GM10266 (cell line): ENCODE results near the gene CELA2B.
"Not testable (repeated sequence)": the region's sequence is repeated elsewhere in the genome, so short reads cannot be mapped to it uniquely, and the experiment has no call there.

Source experiments
- DNase-seq: peaks from one replicate; pipeline ENCODE4 v3.0.0; 2012; ENCODE audit errors: extremely low spot score
- CTCF ChIP-seq: IDR thresholded peaks from 2 replicates; pipeline ENCODE4 v1.5.1; 2012; ENCODE audit warnings: mild to moderate bottlenecking, low read depth; ENCODE audit not compliant: control insufficient read depth, insufficient read depth; ENCODE audit errors: missing control alignments

CELA2B gene

GRCh38 chr1:15475752-15476314 lies at the start of gene CELA2B:
Gene CELA2B (plus strand): TSS chr1:15476104. CDS start chr1:15476126, 22 bp downstream.
- TF ChIP-seq CTCF = no peak
- DNase-seq = no peak

DNA sequence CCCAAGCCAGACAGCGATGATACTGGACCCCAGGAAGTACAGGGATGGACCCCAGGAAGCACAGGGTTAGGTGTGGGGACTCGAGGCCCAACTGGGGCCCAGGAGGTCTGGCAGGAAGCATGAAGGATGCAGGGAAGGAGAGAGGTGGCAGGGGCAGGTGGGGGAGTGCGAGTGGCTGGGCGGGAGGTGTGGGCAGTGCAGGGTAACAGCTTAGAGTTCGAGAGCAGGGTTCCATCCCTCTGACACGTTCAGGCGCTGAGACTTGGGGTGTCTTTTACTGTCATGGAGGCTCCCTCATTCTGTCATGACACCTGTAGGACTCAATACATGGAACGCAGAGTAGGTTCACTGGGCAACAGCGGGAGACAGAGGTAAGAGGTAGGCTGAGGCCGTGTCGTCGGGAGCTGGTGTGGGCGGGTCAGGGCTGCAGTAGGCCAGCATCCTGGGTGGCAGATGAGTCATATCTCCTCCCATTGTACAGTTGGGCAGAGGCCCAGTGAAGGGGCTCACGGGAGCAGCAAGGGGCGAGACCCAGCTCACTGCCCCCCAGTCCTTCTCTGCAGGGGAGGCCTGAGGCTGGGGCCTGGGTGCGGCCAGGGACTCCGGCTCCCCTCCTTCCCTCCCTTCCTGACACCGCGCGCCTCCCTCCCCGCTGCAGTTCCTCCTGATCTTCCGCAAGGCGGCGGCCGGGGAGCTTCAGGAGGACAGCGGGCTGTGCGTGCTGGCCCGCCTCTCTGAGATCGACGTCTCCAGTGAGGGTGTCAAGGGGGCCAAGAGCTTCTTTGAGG lies 49.2 kb upstream of the CELA2B start:
- DNase-seq = no peak
- TF ChIP-seq CTCF = no peak

GRCh38 chr1:15427280-15427666 lies 48.6 kb upstream of the CELA2B start:
- TF ChIP-seq CTCF = no peak
- DNase-seq = no peak

GRCh38 chr1:15428252-15428651 lies 47.7 kb upstream of the CELA2B start:
- not testable (repeated sequence) for DNase-seq

- no peak for DNase-seq
- TF ChIP-seq CTCF = no peak
Observed at GRCh38 chr1:15428815-15429435, 47.0 kb upstream of the CELA2B start.

DNA sequence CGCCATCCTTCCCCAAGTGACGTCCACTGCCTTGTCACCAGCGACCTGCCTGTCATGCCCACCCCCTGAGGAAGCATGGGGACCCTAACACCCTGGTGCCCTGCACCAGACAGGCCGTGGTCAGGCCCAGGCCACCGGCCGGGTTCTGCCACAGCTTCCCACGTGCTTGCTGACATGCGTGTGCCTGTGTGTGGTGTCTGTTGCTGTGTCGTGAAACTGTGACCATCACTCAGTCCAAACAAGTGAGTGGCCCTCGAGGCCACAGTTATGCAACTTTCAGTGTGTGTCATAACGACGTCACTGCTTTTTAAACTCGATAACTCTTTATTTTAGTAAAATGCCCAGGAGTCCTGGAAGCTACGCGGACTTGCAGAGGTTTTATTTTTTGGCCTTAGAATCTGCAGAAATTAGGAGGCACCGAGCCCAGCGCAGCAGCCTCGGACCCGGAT lies 46.2 kb upstream of the CELA2B start:
- no peak for DNase-seq
- no peak for TF ChIP-seq CTCF

DNA sequence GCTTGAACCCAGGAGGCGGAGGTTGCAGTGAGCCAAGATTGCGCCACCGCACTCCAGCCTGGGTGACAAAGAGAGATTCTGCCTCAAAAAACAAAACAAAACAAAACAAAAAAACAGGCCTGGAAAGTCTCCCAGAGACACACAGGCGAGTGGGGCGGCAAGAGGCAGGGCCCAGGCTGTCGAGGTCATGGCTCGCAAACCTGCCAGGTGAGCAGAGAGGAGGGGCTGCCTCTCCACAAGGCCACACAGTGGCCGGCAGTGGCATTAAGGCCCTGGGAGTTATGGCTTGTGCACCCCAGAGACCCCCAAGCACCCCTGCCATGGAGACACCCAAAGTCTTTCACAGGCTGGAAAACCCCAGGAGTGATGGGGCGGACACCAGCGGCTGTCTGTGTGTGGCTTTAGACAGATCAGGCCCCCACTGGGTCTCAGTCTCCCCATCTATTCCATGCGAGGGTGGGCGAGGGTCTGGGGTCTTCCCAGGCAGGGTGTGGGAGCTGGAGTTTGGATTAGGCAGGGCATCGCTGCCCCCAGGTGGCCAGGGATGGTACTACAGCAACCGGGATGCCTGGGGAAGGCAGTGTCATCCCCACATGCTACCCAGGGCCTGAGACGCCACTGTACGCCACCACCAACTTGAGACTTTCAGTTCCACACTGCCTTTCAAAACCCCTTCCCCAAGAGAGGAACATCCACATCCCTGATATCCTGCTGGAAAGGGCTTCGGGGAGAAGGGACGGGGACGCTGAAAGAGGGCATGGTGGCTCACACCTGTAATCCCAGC lies 44.9 kb upstream of the CELA2B start:
- DNase-seq = peak; percentile 86
- TF ChIP-seq CTCF = peak; percentile 96
